ENCODE measurements around the gene ANO4. TPM values are rescaled to one million over a fixed set of nuclear protein-coding genes. Genes with fewer than 3 reads are reported as not detected.

ANO4 gene
- total and polyA plus RNA-seq, 2 of the 8 experiments (the other 6 are each of a cell fraction or from before 2014, with no cell fraction given): 1.1 to 3.4 TPM

- Histone ChIP-seq H2AK5ac (ENCODE audit: low read depth, low read length) (no peak overlapping the region), H3K4me2 (ENCODE audit: insufficient read depth in 1 of 2, low read depth in 2 of 2, low read length in 2 of 2) (no peak overlapping the region), H3K14ac (ENCODE audit: insufficient read length) (no peak overlapping the region), H3K36me3 (ENCODE audit: control insufficient read depth in 2 of 4, insufficient read depth in 4 of 4, low read length in 3 of 4) (no peaks in the 10 kb centered on the region), H3K56ac (replicated peaks; ENCODE audit: insufficient read length, low read depth, low read length) (no peak overlapping the region), H4K91ac (replicated peaks; ENCODE audit: insufficient read length, low read length) (no peak overlapping the region), H3K27ac (ENCODE audit: low read depth, low read length) (no peak overlapping the region), H4K8ac (ENCODE audit: extremely low read depth, insufficient read depth, low read length) (no peak overlapping the region), H3K79me2 (ENCODE audit: control insufficient read depth in 1 of 2, insufficient read depth in 2 of 2, low read length in 2 of 2) (no peaks in the 10 kb centered on the region), H3K23ac (ENCODE audit: insufficient read length) (no peak overlapping the region), H3K27me3 (replicated peaks in 1 of 4; ENCODE audit: control insufficient read depth in 3 of 4, extremely low read depth in 1 of 4, insufficient read depth in 3 of 4, low read length in 3 of 4) (no peaks in the 10 kb centered on the region), H3K79me1 (ENCODE audit: low read depth, low read length) (no peaks in the 10 kb centered on the region), H2BK20ac (ENCODE audit: low read length) (no peak overlapping the region), H3K4me1 (replicated peaks in 1 of 4; ENCODE audit: control insufficient read depth in 3 of 4, insufficient read depth in 4 of 4, low read length in 3 of 4) (no peaks in the 10 kb centered on the region), H2BK120ac (replicated peaks; ENCODE audit: low read depth, low read length) (no peak overlapping the region), H4K5ac (ENCODE audit: insufficient read length, low read depth, low read length) (no peak overlapping the region), H3K4ac (replicated peaks; ENCODE audit: insufficient read length, low read depth, low read length) (no peak overlapping the region), H3K9me3 (ENCODE audit: insufficient read depth in 2 of 2, low read depth in 1 of 2, low read length in 1 of 2) (no peaks in the 10 kb centered on the region), H3K23me2 (ENCODE audit: low read depth, low read length) (no peaks in the 10 kb centered on the region), H2BK5ac (ENCODE audit: low read depth, low read length) (no peak overlapping the region), H3K9ac (replicated peaks in 1 of 4; ENCODE audit: extremely low read depth in 1 of 4, low read depth in 3 of 4, low read length in 3 of 4) (no peak overlapping the region), H4K20me1 (replicated peaks in 1 of 2; ENCODE audit: control insufficient read depth in 1 of 2, insufficient read depth in 2 of 2, low read length in 2 of 2) (no peaks in the 10 kb centered on the region), H3K18ac (ENCODE audit: extremely low read depth, low read length) (no peak overlapping the region), H3K4me3 (ENCODE audit: extremely low read depth in 1 of 4, insufficient read depth in 2 of 4, low read depth in 3 of 4, low read length in 4 of 4) (no peak overlapping the region), H2AFZ (ENCODE audit: low read length) (no peak overlapping the region), H2BK15ac (ENCODE audit: low read length) (no peak overlapping the region), H2BK12ac (ENCODE audit: low read depth, low read length) (no peak overlapping the region)
- FAIRE-seq (no peak), DNase-seq (ENCODE audit: low read depth in 1 of 2, low spot score in 2 of 2) (no peak)
- CTCF ChIA-PET (ENCODE audit: partially characterized antibody): interaction anchor here (0.9 kb wide), 1 partner anchor 189 kb away, joined by 3 read pairs; no protein-coding TSS in a partner anchor
- POLR2A ChIA-PET (ENCODE audit: partially characterized antibody): no interaction called here
- WGBS, 2 experiments (ENCODE audit: extremely low coverage in 1 of 2, insufficient coverage in 1 of 2, insufficient read length in 1 of 2, insufficient replicate concordance in 2 of 2, low coverage in 1 of 2, low lambda C conversion rate in 2 of 2, missing lambda C conversion rate in 1 of 2): 92% methylated on average over 2 of the region's 2 CpGs; no CpG with 5 or more reads in 1 of the 2 experiments
- TF ChIP-seq TAF7 (optimal IDR thresholded peaks at IDR 0.05; ENCODE audit: borderline replicate concordance, low read depth, low read length) (no peak), MAFK (IDR thresholded peaks at IDR 0.05; ENCODE audit: low read depth, low read length) (no peak), CEBPB (IDR thresholded peaks at IDR 0.05; ENCODE audit: low read depth, low read length) (no peak), NRF1 (IDR thresholded peaks at IDR 0.05; ENCODE audit: low read depth, low read length) (no peak), KDM5A (IDR thresholded peaks at IDR 0.05; ENCODE audit: low read length) (no peak), SAP30 (IDR thresholded peaks at IDR 0.05; ENCODE audit: insufficient read depth, insufficient replicate concordance, low read length) (no peak), RBBP5 (IDR thresholded peaks at IDR 0.05; ENCODE audit: borderline replicate concordance, low read depth, low read length) (no peak), USF2 (IDR thresholded peaks at IDR 0.05; ENCODE audit: low read length) (no peak), EGR1 (IDR thresholded peaks at IDR 0.05; ENCODE audit: borderline replicate concordance, low read depth, low read length) (no peak), FOSL1 (IDR thresholded peaks at IDR 0.05; ENCODE audit: insufficient read depth, low read depth, low read length) (no peak), CTCF (IDR thresholded peaks at IDR 0.05; ENCODE audit: control extremely low read depth in 1 of 3, insufficient read depth in 1 of 3, low read depth in 1 of 3, low read length in 3 of 3) (no peak)
Observed at GRCh38 chr12:101115326-101115725, 320.8 kb downstream of the ANO4 start.
